Stomach smooth muscle (tissue), 2 donors: ENCODE data around the gene ENOSF1.

Experiments used
- H3K27ac ChIP-seq: one replicate; pipeline ENCODE4 v1.7.0; 2013; ENCODE audit warnings: mild to moderate bottlenecking, low read length, inconsistent platforms
- H3K27me3 ChIP-seq, 2 donors: one replicate each; pipeline ENCODE4 v1.7.0; 2013; ENCODE audit warnings: low read length in 2 of 2; ENCODE audit not compliant: insufficient read depth in 2 of 2, control insufficient read depth in 1 of 2
- H3K36me3 ChIP-seq, 2 donors: one replicate each; pipeline ENCODE4 v1.7.0; 2013; ENCODE audit warnings: low read length in 2 of 2; ENCODE audit not compliant: control insufficient read depth in 2 of 2, insufficient read depth in 2 of 2
- H3K4me1 ChIP-seq: one replicate; pipeline ENCODE4 v1.7.0; 2013; ENCODE audit warnings: low read length; ENCODE audit not compliant: control insufficient read depth, insufficient read depth
- H3K4me3 ChIP-seq, 2 donors: one replicate each; pipeline ENCODE4 v1.7.0; 2013; ENCODE audit warnings: low read length in 2 of 2
- H3K9ac ChIP-seq, 2 donors: one replicate each; pipeline ENCODE4 v1.7.0; 2013; ENCODE audit warnings: low read length in 2 of 2, mild to moderate bottlenecking in 1 of 2
- H3K9me3 ChIP-seq, 2 donors: one replicate each; pipeline ENCODE4 v1.7.0; 2013; ENCODE audit warnings: low read length in 2 of 2; ENCODE audit not compliant: control insufficient read depth in 2 of 2
- donor health status: healthy.
- donor health status: Pancreatic carcinoma.

Gene ENOSF1

GRCh38 chr18:658947-659533, 53.4 kb downstream of the ENOSF1 start:
- H3K4me1 ChIP-seq: peaks cover 13% of the 10 kb centered on the region
- H3K9me3 ChIP-seq: no peaks in the 10 kb centered on the region
- H3K36me3 ChIP-seq: no peaks in the 10 kb centered on the region
- no peak overlapping the region for H3K27ac ChIP-seq
- H3K9ac ChIP-seq: no peak overlapping the region
- peaks cover under 1 to 12% of the 10 kb centered on the region in 2 donors for H3K27me3 ChIP-seq
- peak overlapping the region in 1 of 2 donors; percentile 83 for H3K4me3 ChIP-seq

DNA sequence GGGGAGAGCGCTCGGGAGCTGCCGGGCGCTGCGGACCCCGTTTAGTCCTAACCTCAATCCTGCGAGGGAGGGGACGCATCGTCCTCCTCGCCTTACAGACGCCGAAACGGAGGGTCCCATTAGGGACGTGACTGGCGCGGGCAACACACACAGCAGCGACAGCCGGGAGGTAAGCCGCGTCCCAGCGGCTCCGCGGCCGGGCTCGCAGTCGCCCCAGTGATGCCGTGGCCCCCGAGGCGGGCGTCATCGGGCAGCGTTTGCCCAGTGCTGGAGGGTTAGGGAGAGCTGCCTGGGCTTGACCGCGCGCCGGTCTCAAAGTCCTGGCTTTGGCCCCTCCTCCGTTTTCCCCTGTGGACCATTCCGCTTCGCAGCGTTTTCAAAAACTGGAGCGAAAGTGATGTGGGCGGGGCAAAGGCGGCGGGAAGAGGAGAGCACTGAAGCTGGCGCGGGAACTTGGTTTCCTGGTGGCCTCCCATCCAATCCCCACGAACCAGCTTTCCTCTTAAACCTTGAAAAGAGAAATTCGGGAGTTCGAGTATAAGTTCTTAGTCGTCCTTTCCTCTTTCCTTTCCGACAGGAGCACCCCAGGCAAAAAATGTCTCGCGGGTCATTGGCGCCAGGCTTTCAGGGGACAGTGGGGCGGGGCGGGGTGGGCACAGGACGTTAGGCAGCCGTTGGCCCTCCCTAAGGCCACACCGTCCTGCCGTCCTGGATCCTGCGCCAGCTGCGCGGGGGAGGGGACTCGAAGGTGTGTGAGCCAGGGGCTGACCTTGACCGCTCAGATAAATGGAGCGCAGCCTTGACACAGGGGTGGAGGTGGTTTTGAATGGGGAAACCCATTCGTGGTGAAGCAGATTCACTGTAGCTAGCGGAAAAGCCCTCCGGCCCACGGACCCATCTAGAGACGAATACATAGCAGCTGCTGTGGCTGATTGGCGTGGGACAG, 54.2 kb downstream of the ENOSF1 start:
- Histone ChIP-seq H3K27ac (no peak overlapping the region), H3K4me1 (peaks cover 13% of the 10 kb centered on the region), H3K9me3 (no peaks in the 10 kb centered on the region), H3K36me3 (no peaks in the 10 kb centered on the region), H3K9ac (peak overlapping the region; percentile 28 to 42), H3K4me3 (peak overlapping the region; percentile 77 to 83), H3K27me3 (peaks cover 2 to 12% of the 10 kb centered on the region in 2 donors)

DNA sequence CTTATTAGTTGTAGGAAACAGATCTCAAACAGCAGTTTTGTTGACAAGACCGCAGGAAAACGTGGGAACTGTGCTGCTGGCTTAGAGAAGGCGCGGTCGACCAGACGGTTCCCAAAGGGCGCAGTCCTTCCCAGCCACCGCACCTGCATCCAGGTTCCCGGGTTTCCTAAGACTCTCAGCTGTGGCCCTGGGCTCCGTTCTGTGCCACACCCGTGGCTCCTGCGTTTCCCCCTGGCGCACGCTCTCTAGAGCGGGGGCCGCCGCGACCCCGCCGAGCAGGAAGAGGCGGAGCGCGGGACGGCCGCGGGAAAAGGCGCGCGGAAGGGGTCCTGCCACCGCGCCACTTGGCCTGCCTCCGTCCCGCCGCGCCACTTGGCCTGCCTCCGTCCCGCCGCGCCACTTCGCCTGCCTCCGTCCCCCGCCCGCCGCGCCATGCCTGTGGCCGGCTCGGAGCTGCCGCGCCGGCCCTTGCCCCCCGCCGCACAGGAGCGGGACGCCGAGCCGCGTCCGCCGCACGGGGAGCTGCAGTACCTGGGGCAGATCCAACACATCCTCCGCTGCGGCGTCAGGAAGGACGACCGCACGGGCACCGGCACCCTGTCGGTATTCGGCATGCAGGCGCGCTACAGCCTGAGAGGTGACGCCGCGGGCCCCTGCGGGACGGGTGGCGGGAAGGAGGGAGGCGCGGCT, 55.0 kb downstream of the ENOSF1 start, which contains the start of gene TYMS:
TSS of gene TYMS (plus strand) at position 343 of the 690 bp plus-strand sequence. CDS start at position 433, 90 bp downstream.
- peaks cover 13% of the 10 kb centered on the region for H3K4me1 ChIP-seq
- H3K27ac ChIP-seq: no peak within 1 kb of the TSS
- H3K36me3 ChIP-seq: no peaks in the 10 kb centered on the region
- peaks cover 2 to 12% of the 10 kb centered on the region in 2 donors for H3K27me3 ChIP-seq
- peak within 1 kb of the TSS; percentile 28 to 42 for H3K9ac ChIP-seq
- H3K9me3 ChIP-seq: no peaks in the 10 kb centered on the region
- H3K4me3 ChIP-seq: peak within 1 kb of the TSS; percentile 77 to 83

DNA sequence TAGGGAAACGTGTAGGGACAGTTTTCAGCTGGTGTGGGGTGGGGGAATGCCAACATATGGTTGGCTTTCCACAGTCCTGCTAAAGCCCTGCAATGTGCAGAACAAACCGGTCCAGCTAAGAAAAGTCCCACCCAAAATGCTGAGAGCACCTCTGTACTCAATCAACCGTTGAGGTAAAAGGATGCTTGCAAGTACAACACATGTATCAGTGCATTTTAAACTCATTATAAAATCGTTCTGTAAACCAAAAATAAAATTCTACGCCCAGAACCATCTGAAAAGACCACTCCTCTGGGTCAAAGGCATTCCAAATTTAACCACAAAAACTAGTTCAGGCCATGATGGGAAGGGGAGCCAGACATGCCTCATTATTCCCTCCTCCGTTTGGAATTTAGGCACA, 57.0 kb downstream of the ENOSF1 start:
- no peak overlapping the region for H3K9ac ChIP-seq
- H3K9me3 ChIP-seq: no peaks in the 10 kb centered on the region
- H3K4me3 ChIP-seq: no peak overlapping the region
- peaks cover 2 to 12% of the 10 kb centered on the region in 2 donors for H3K27me3 ChIP-seq
- H3K4me1 ChIP-seq: peaks cover 13% of the 10 kb centered on the region
- H3K27ac ChIP-seq: no peak overlapping the region
- H3K36me3 ChIP-seq: no peaks in the 10 kb centered on the region

GRCh38 chr18:654601-655000, 57.8 kb downstream of the ENOSF1 start:
- no peak overlapping the region for H3K27ac ChIP-seq
- H3K9me3 ChIP-seq: no peaks in the 10 kb centered on the region
- peaks cover 2 to 12% of the 10 kb centered on the region in 2 donors for H3K27me3 ChIP-seq
- no peak overlapping the region for H3K9ac ChIP-seq
- H3K36me3 ChIP-seq: no peaks in the 10 kb centered on the region
- H3K4me3 ChIP-seq: no peak overlapping the region
- H3K4me1 ChIP-seq: peaks cover 13% of the 10 kb centered on the region

GRCh38 chr18:653512-653911, 58.9 kb downstream of the ENOSF1 start:
- H3K36me3 ChIP-seq: no peaks in the 10 kb centered on the region
- H3K27me3 ChIP-seq: peaks cover 2 to 12% of the 10 kb centered on the region in 2 donors
- peaks cover 9% of the 10 kb centered on the region for H3K4me1 ChIP-seq
- no peak overlapping the region for H3K4me3 ChIP-seq
- no peak overlapping the region for H3K27ac ChIP-seq
- H3K9ac ChIP-seq: no peak overlapping the region
- H3K9me3 ChIP-seq: no peaks in the 10 kb centered on the region

- Histone ChIP-seq H3K27me3 (peaks cover 2 to 5% of the 10 kb centered on the region in 2 donors), H3K27ac (no peak overlapping the region), H3K4me3 (no peak overlapping the region), H3K9ac (no peak overlapping the region), H3K9me3 (no peaks in the 10 kb centered on the region), H3K4me1 (no peaks in the 10 kb centered on the region), H3K36me3 (no peaks in the 10 kb centered on the region)
Measured at GRCh38 chr18:652131-652530, 60.3 kb downstream of the ENOSF1 start.

- H3K4me1 ChIP-seq: no peaks in the 10 kb centered on the region
- H3K27ac ChIP-seq: no peak overlapping the region
- peaks cover 0 to 2% of the 10 kb centered on the region in 2 donors for H3K27me3 ChIP-seq
- H3K36me3 ChIP-seq: no peaks in the 10 kb centered on the region
- no peak overlapping the region for H3K9ac ChIP-seq
- H3K9me3 ChIP-seq: no peaks in the 10 kb centered on the region
- no peak overlapping the region for H3K4me3 ChIP-seq
Measured at GRCh38 chr18:650428-650858, 62.0 kb downstream of the ENOSF1 start.

DNA sequence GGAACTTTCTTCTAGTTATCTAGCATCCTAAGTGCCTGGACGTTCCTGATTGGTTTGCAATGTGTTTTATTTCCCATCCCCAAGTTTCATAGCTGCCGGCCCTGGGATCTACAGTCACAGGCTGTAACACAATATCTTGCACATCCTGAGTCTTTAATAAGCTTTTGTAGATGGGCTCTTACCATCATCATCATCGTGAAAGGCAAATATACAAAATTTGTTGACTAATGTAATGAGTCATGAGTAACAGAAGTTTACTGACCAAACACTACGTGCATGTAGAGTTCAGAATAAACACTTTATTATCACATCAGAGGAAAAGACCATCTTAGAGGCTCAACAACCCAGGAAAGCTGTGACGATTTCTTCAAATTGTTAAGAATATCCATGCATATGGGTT, 63.1 kb downstream of the ENOSF1 start:
- no peak overlapping the region for H3K27ac ChIP-seq
- H3K27me3 ChIP-seq: peaks cover 0 to 2% of the 10 kb centered on the region in 2 donors
- H3K4me1 ChIP-seq: no peaks in the 10 kb centered on the region
- no peaks in the 10 kb centered on the region for H3K9me3 ChIP-seq
- H3K9ac ChIP-seq: no peak overlapping the region
- H3K36me3 ChIP-seq: no peaks in the 10 kb centered on the region
- no peak overlapping the region for H3K4me3 ChIP-seq

GRCh38 chr18:647304-647703, 65.1 kb downstream of the ENOSF1 start:
- Histone ChIP-seq H3K36me3 (no peaks in the 10 kb centered on the region), H3K4me1 (no peaks in the 10 kb centered on the region), H3K9ac (no peak overlapping the region), H3K4me3 (no peak overlapping the region), H3K9me3 (no peaks in the 10 kb centered on the region), H3K27me3 (no peaks in the 10 kb centered on the region), H3K27ac (no peak overlapping the region)
